Measurements from ENCODE around the gene OXGR1. TPM values are rescaled to one million over a fixed set of nuclear protein-coding genes. Genes with fewer than 3 reads are reported as not detected.

The OXGR1 gene
- total RNA-seq, 1 donor from 2014 or later = 0.80 TPM

- no peak overlapping the region for H3K27ac Mint-ChIP-seq
- no peaks in the 10 kb centered on the region for H3K36me3 Mint-ChIP-seq
- TF ChIP-seq CTCF (conservative IDR thresholded peaks at IDR 0.05) = no peak
- DNase-seq (ENCODE audit: extremely low spot score, unreplicated experiment) = no peak
- no peaks in the 10 kb centered on the region for H3K9me3 Mint-ChIP-seq
- H3K27me3 Mint-ChIP-seq = no peaks in the 10 kb centered on the region
- H3K4me1 Mint-ChIP-seq (ENCODE audit: unreplicated experiment) = no peaks in the 10 kb centered on the region
- no peak overlapping the region for H3K4me3 Mint-ChIP-seq
These were observed 17.3 kb upstream of the OXGR1 start for GRCh38 chr13:97011446-97012131.

GRCh38 chr13:97008643-97009042 lies 14.4 kb upstream of the OXGR1 start:
- TF ChIP-seq CTCF (conservative IDR thresholded peaks at IDR 0.05) = no peak
- Mint-ChIP-seq H3K4me3 (no peak overlapping the region), H3K36me3 (no peaks in the 10 kb centered on the region), H3K4me1 (ENCODE audit: unreplicated experiment) (peaks cover 11% of the 10 kb centered on the region), H3K9me3 (peaks cover 4% of the 10 kb centered on the region), H3K27me3 (no peaks in the 10 kb centered on the region), H3K27ac (no peak overlapping the region)
- DNase-seq (ENCODE audit: extremely low spot score, unreplicated experiment) = no peak

GRCh38 chr13:97005625-97006262 lies 11.5 kb upstream of the OXGR1 start:
- H3K36me3 Mint-ChIP-seq = no peaks in the 10 kb centered on the region
- peaks cover 3% of the 10 kb centered on the region for H3K27me3 Mint-ChIP-seq
- DNase-seq (ENCODE audit: extremely low spot score, unreplicated experiment) = no peak
- H3K9me3 Mint-ChIP-seq = peaks cover 4% of the 10 kb centered on the region
- peak overlapping the region; percentile 40 for H3K27ac Mint-ChIP-seq
- H3K4me1 Mint-ChIP-seq (ENCODE audit: unreplicated experiment) = peaks cover 20% of the 10 kb centered on the region
- no peak overlapping the region for H3K4me3 Mint-ChIP-seq
- TF ChIP-seq CTCF (conservative IDR thresholded peaks at IDR 0.05) = no peak

- Mint-ChIP-seq H3K9me3 (peaks cover 4% of the 10 kb centered on the region), H3K4me1 (ENCODE audit: unreplicated experiment) (peaks cover 20% of the 10 kb centered on the region), H3K27me3 (peaks cover 10% of the 10 kb centered on the region), H3K4me3 (no peak overlapping the region), H3K36me3 (no peaks in the 10 kb centered on the region), H3K27ac (no peak overlapping the region)
- TF ChIP-seq CTCF (conservative IDR thresholded peaks at IDR 0.05) = no peak
- no peak for DNase-seq (ENCODE audit: extremely low spot score, unreplicated experiment)
These were observed 10.6 kb upstream of the OXGR1 start for GRCh38 chr13:97004886-97005285.

- TF ChIP-seq CTCF (conservative IDR thresholded peaks at IDR 0.05) = no peak
- Mint-ChIP-seq H3K4me3 (no peak overlapping the region), H3K36me3 (no peaks in the 10 kb centered on the region), H3K9me3 (peaks cover 4% of the 10 kb centered on the region), H3K27me3 (peaks cover 15% of the 10 kb centered on the region), H3K27ac (no peak overlapping the region), H3K4me1 (ENCODE audit: unreplicated experiment) (peaks cover 20% of the 10 kb centered on the region)
- no peak for DNase-seq (ENCODE audit: extremely low spot score, unreplicated experiment)
These were observed 10.0 kb upstream of the OXGR1 start for GRCh38 chr13:97004096-97004876.

Measured in type B pancreatic cell (in vitro differentiated cells).